ENCODE data around the gene CPNE1. TPM values are rescaled to one million over a fixed set of nuclear protein-coding genes. Genes with fewer than 3 reads are reported as not detected.

Gene CPNE1
- total RNA-seq, 6 donors from 2014 or later, result 48.8 to 210 (median 177) TPM

DNA sequence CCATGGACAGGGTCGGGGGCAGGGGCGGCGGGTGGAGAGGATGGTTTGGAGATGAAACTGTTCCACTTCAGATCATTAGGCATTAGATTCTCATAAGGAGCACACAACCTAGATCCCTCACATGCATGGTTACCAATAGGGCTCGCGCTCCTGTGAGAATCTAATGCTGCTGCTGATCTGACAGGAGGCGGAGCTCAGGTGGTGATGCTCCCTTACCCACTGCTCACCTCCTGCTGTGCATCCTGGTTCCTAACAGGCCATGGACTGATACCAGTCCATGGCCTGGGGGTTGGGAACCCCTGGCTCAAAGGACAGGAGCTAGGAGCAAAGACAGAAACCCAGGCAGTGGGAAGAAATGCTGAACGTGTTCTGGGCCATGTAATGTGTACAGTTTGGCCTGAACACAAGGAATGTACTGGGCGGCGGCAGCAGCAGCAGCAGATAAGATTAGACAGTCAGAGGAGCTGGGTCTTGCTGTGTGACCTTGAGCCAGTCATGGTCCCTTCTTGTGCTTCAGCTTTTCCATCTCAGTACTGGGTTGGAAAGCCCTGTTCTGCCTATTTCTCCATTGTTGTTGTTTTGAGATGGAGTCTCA, 53.8 kb downstream of the CPNE1 start:
- H3K27ac ChIP-seq, result no peak overlapping the region

DNA sequence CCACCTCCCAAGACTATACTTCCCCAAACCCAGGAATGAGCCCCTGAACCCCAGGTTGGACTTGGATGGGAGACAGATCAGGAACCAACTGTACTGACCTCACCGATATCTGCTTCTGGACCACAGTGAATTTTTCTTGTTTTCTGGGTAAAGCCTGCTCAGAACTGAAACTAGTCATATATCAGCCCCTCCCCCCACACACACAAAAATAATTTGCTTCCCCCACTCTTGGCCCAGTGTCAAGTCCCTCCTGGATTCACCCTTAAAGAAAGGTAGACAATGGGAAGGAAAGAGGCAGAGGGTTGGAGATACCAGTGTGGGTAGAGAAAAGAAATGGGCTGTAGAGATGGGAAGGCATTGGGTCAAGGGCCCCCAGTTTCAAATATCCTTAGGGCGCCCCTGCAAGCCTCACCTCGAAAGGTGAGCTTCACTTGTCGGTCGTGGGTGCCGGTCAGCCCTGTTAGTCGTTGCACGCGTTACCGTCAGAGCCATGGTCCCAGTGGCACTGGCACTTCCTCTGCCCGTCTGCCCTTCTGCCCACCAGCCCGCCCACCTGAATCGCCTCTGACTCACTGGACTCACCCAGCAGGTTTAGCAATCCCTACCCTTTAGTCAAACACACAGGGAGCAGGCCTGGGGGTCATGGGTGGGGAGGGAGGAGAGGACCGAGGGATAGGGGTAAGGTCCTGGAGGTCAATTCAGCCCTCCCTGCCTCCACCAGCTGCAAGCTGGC, 57.5 kb downstream of the CPNE1 start:
- DNase-seq (no peak), ATAC-seq (ENCODE audit: low FRiP score in 2 of 2) (peak in 1 of 2 donors; percentile 20)
- Histone ChIP-seq H3K27ac (peak overlapping the region in 1 of 4 donors; percentile 15), H3K27me3 (peaks cover 0 to 2% (median 0%) of the 10 kb centered on the region in 4 donors), H3K36me3 (no peaks in the 10 kb centered on the region), H3K4me1 (peaks cover 0 to 2% (median 1%) of the 10 kb centered on the region in 4 donors), H3K4me3 (no peak overlapping the region), H3K9me3 (no peaks in the 10 kb centered on the region)
- TF ChIP-seq POLR2A (IDR thresholded peaks at IDR 0.05), result no peak
- TF ChIP-seq POLR2AphosphoS5 (IDR thresholded peaks at IDR 0.05), result no peak
- TF ChIP-seq EP300 (IDR thresholded peaks at IDR 0.05), result no peak
- TF ChIP-seq, protein P1, sequence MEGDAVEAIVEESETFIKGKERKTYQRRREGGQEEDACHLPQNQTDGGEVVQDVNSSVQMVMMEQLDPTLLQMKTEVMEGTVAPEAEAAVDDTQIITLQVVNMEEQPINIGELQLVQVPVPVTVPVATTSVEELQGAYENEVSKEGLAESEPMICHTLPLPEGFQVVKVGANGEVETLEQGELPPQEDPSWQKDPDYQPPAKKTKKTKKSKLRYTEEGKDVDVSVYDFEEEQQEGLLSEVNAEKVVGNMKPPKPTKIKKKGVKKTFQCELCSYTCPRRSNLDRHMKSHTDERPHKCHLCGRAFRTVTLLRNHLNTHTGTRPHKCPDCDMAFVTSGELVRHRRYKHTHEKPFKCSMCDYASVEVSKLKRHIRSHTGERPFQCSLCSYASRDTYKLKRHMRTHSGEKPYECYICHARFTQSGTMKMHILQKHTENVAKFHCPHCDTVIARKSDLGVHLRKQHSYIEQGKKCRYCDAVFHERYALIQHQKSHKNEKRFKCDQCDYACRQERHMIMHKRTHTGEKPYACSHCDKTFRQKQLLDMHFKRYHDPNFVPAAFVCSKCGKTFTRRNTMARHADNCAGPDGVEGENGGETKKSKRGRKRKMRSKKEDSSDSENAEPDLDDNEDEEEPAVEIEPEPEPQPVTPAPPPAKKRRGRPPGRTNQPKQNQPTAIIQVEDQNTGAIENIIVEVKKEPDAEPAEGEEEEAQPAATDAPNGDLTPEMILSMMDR (IDR thresholded peaks at IDR 0.05), result no peak
- 76 to 78% methylated on average over 14 of the region's 14 CpGs for WGBS, 2 donors

More for the DNA sequence above, 53.8 kb downstream of the CPNE1 start:
- 86 to 91% methylated on average over 7 to 9 of the region's 9 CpGs for WGBS, 2 donors
- DNase-seq (no peak), ATAC-seq (ENCODE audit: low FRiP score in 2 of 2) (no peak)
- no peaks in the 10 kb centered on the region for H3K36me3 ChIP-seq
- TF ChIP-seq EP300 (IDR thresholded peaks at IDR 0.05), result no peak
- no peak for TF ChIP-seq POLR2AphosphoS5 (IDR thresholded peaks at IDR 0.05)
- TF ChIP-seq, protein P1 (IDR thresholded peaks at IDR 0.05), result no peak
- no peak for TF ChIP-seq POLR2A (IDR thresholded peaks at IDR 0.05)
- no peak overlapping the region for H3K4me3 ChIP-seq
- no peaks in the 10 kb centered on the region for H3K27me3 ChIP-seq
- peaks cover 6 to 9% (median 6%) of the 10 kb centered on the region in 4 donors for H3K4me1 ChIP-seq
- H3K9me3 ChIP-seq, result no peaks in the 10 kb centered on the region

DNA sequence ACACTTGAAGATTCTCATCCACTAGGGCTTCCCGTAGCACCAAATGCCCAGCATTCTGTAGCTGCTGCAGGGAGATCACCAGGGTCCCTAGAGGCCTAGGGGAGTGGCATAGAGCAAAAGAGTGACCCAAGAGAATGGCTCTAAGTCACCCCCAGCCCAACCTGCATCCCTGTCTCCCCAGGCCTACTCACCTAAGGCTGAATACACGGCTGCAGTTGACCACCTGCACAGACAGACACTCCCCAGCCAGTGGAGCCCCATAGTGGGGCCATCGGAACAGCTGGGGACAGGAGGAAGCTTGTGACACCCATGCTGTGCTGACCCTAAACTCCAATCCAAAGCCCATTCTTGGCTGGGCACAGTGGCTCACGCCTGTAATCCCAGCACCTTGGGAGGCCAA, 58.6 kb downstream of the CPNE1 start:
- Histone ChIP-seq H3K36me3 (no peaks in the 10 kb centered on the region), H3K27me3 (peaks cover 0 to 7% (median 2%) of the 10 kb centered on the region in 4 donors), H3K4me1 (peaks cover 6 to 13% (median 11%) of the 10 kb centered on the region in 4 donors), H3K4me3 (no peak overlapping the region), H3K9me3 (no peaks in the 10 kb centered on the region), H3K27ac (no peak overlapping the region)
- DNase-seq (no peak), ATAC-seq (ENCODE audit: low FRiP score in 2 of 2) (no peak)
- TF ChIP-seq EP300 (IDR thresholded peaks at IDR 0.05) (no peak), POLR2A (IDR thresholded peaks at IDR 0.05) (no peak), POLR2AphosphoS5 (IDR thresholded peaks at IDR 0.05) (no peak)
- 97 to 100% methylated on average over 3 to 4 of the region's 4 CpGs for WGBS, 2 donors

DNA sequence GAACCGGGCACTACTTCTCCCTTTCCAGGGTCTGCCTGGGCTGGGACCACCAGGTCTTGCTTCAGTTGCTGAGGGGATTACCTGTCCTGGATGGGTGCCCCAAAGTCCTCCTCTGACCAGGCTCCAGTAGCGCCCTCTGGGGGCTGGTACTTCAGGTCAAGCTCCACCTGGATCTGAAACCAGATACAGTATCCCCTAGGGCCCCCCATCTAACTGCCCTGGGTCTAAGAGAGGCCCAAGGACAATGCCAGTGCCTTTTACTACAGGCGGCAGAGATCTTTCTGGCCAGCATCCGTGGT, 60.3 kb downstream of the CPNE1 start:
- ATAC-seq (ENCODE audit: low FRiP score in 2 of 2) (no peak), DNase-seq (no peak)
- H3K27me3 ChIP-seq, result peaks cover 0 to 10% (median 3%) of the 10 kb centered on the region in 4 donors
- H3K36me3 ChIP-seq, result no peaks in the 10 kb centered on the region
- TF ChIP-seq, protein P1 (IDR thresholded peaks at IDR 0.05), result no peak
- TF ChIP-seq EP300 (IDR thresholded peaks at IDR 0.05), result no peak
- no peak for TF ChIP-seq POLR2AphosphoS5 (IDR thresholded peaks at IDR 0.05)
- no peak for TF ChIP-seq POLR2A (IDR thresholded peaks at IDR 0.05)
- no peaks in the 10 kb centered on the region for H3K9me3 ChIP-seq
- H3K4me3 ChIP-seq, result no peak overlapping the region
- 59 to 60% methylated on average over 3 to 4 of the region's 4 CpGs for WGBS, 2 donors
- H3K4me1 ChIP-seq, result peaks cover 13 to 21% (median 20%) of the 10 kb centered on the region in 4 donors
- no peak overlapping the region for H3K27ac ChIP-seq

DNA sequence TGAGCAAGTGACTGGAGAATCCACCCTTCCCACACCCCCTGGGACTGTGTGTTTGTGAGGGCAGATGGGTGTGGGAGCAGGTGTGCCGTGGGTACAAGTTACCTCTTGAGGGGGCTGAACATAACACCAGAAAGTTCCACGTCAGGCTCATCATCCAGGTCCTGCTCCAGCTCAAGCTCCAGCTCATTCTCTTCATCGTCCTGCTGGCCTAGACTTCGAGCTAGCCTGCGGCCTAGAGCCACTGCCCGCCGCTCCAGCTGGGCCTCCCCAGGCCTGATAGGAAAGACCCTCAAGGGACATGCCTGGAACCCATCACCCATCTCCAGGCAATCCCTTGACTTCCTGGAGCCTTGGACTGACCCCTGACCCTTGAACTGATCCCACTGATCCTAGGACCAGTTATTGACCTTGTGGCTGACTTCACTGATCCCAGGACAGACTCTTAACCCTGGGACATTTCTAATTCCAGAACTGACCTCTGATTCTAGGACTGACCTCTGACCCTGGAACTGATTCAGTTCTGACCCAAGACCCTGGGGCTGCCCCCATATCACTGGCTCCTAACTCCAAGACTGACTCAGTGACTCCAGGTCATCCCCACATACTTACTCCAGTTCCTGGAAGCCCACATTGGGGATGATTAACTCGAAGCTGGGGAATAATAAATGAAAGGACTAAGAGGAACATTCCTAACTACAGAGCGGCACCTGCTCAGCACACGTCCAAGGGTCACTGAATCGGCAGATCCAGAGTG, 60.8 kb downstream of the CPNE1 start:
- Histone ChIP-seq H3K27ac (no peak overlapping the region), H3K4me3 (no peak overlapping the region), H3K9me3 (no peaks in the 10 kb centered on the region), H3K4me1 (peaks cover 13 to 21% (median 20%) of the 10 kb centered on the region in 4 donors), H3K36me3 (no peaks in the 10 kb centered on the region), H3K27me3 (peaks cover 0 to 10% (median 3%) of the 10 kb centered on the region in 4 donors)
- ATAC-seq (ENCODE audit: low FRiP score in 2 of 2), result no peak
- WGBS, 2 donors, result 90 to 93% methylated on average over 11 of the region's 11 CpGs
- TF ChIP-seq EP300 (IDR thresholded peaks at IDR 0.05) (no peak), POLR2AphosphoS5 (IDR thresholded peaks at IDR 0.05) (no peak), POLR2A (IDR thresholded peaks at IDR 0.05) (no peak)
- TF ChIP-seq, protein P1 (IDR thresholded peaks at IDR 0.05), result no peak
- DNase-seq, result no peak

Measured in upper lobe of left lung (tissue), 6 donors.